ENCODE data around the gene GTSE1. TPM values are rescaled to one million over a fixed set of nuclear protein-coding genes. Genes with fewer than 3 reads are reported as not detected.

Gene GTSE1
- total RNA-seq, 1 experiment from 2014 or later, result 55.1 TPM

DNA sequence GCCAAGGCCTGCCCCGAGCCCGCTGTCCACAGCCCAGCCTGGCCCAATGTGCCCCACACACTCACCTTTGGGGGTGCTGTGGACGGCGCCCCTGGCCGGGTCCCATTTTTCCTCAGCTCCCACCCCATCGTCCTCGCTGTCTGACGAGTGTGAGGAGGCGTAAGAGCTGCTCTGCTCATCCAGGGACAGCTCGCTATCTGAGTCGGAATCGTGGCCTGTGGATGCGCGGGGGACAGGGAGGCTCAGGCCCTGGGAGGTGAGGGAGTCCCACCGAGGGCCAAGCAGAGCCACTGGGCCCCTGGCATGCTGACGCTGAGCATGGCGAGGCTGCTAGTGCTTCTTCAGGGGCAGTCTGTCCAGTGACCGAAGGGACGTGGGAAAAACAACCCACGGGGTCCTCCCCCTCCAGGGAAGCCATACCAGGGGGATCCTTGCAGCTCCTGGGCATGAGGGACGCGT is 68.5 kb downstream of the GTSE1 start:
- BruUV-seq (replicated peaks), result no TSS peak
- TF ChIP-seq, protein P1, sequence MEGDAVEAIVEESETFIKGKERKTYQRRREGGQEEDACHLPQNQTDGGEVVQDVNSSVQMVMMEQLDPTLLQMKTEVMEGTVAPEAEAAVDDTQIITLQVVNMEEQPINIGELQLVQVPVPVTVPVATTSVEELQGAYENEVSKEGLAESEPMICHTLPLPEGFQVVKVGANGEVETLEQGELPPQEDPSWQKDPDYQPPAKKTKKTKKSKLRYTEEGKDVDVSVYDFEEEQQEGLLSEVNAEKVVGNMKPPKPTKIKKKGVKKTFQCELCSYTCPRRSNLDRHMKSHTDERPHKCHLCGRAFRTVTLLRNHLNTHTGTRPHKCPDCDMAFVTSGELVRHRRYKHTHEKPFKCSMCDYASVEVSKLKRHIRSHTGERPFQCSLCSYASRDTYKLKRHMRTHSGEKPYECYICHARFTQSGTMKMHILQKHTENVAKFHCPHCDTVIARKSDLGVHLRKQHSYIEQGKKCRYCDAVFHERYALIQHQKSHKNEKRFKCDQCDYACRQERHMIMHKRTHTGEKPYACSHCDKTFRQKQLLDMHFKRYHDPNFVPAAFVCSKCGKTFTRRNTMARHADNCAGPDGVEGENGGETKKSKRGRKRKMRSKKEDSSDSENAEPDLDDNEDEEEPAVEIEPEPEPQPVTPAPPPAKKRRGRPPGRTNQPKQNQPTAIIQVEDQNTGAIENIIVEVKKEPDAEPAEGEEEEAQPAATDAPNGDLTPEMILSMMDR (IDR thresholded peaks at IDR 0.05; ENCODE audit: insufficient read depth in 1 of 2, low read depth in 1 of 2, low read length in 1 of 2, severe bottlenecking in 1 of 2, unreplicated experiment in 1 of 2), result no peak
- H3K4me1 ChIP-seq, result peaks cover 7% of the 10 kb centered on the region
- Mint-ChIP-seq H3K36me3 (ENCODE audit: insufficient read depth, unreplicated experiment) (peaks cover 58% of the 10 kb centered on the region), H3K27me3 (ENCODE audit: insufficient read depth, unreplicated experiment) (no peaks in the 10 kb centered on the region), H3K9me3 (ENCODE audit: unreplicated experiment) (no peaks in the 10 kb centered on the region), H3K27ac (ENCODE audit: unreplicated experiment) (no peak overlapping the region), H3K4me1 (ENCODE audit: low read depth, unreplicated experiment) (peaks cover 5% of the 10 kb centered on the region), H3K4me3 (ENCODE audit: unreplicated experiment) (no peak overlapping the region)
- ChIA-PET CTCF (no interaction called here), POLR2A (interaction anchor here (0.5 kb wide), 1 partner anchor 97 kb away, joined by 6 read pairs; the partner anchor contains the start of gene TTC38)
- DNase-seq, result no peak
- intact Hi-C loops (cut with micrococcal nuclease; ENCODE audit: unreplicated experiment), result no loop called here
- H3K4me3 ChIP-seq (ENCODE audit: low read depth, low read length), result no peak overlapping the region
- H3K9me3 ChIP-seq, result no peaks in the 10 kb centered on the region
- no peaks in the 10 kb centered on the region for H3K36me3 ChIP-seq (ENCODE audit: control insufficient read depth, insufficient read depth, low read length)
- H3K27me3 ChIP-seq (replicated peaks; ENCODE audit: control insufficient read depth, insufficient read depth, low read length), result no peaks in the 10 kb centered on the region

DNA sequence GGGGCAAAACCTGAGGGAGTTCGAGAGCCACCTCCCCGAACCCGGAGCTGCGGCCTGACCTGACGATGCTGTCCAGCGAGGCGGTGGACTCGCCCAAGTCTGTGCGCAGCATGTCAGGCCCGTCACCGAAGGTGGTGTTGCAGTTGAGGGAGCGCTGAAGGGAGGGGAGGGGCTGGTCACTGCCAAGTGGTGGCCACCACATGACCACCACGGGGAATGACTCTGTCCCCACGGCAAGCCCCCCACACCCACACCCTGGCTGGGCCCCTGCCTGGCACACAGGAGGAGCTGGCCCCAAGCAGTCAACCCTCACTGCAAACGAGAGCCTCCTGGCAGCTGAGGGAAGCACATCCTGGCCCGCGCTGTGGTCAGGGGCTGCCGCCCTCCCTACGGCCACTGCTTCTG is 69.7 kb downstream of the GTSE1 start:
- Mint-ChIP-seq H3K9me3 (ENCODE audit: unreplicated experiment) (no peaks in the 10 kb centered on the region), H3K36me3 (ENCODE audit: insufficient read depth, unreplicated experiment) (peaks cover 59% of the 10 kb centered on the region), H3K4me1 (ENCODE audit: low read depth, unreplicated experiment) (peaks cover 16% of the 10 kb centered on the region), H3K27ac (ENCODE audit: unreplicated experiment) (no peak overlapping the region), H3K27me3 (ENCODE audit: insufficient read depth, unreplicated experiment) (no peaks in the 10 kb centered on the region), H3K4me3 (ENCODE audit: unreplicated experiment) (no peak overlapping the region)
- no peaks in the 10 kb centered on the region for H3K27me3 ChIP-seq (replicated peaks; ENCODE audit: control insufficient read depth, insufficient read depth, low read length)
- no TSS peak for BruUV-seq (replicated peaks)
- intact Hi-C loops (cut with micrococcal nuclease; ENCODE audit: unreplicated experiment), result no loop called here
- DNase-seq, result no peak
- POLR2A ChIA-PET, result no interaction called here
- TF ChIP-seq, protein P1 (IDR thresholded peaks at IDR 0.05; ENCODE audit: insufficient read depth in 1 of 2, low read depth in 1 of 2, low read length in 1 of 2, severe bottlenecking in 1 of 2, unreplicated experiment in 1 of 2), result no peak
- H3K36me3 ChIP-seq (ENCODE audit: control insufficient read depth, insufficient read depth, low read length), result no peaks in the 10 kb centered on the region
- H3K4me3 ChIP-seq (ENCODE audit: low read depth, low read length), result no peak overlapping the region
- peaks cover 19% of the 10 kb centered on the region for H3K4me1 ChIP-seq
- no peaks in the 10 kb centered on the region for H3K9me3 ChIP-seq
- CTCF ChIA-PET, result no interaction called here

DNA sequence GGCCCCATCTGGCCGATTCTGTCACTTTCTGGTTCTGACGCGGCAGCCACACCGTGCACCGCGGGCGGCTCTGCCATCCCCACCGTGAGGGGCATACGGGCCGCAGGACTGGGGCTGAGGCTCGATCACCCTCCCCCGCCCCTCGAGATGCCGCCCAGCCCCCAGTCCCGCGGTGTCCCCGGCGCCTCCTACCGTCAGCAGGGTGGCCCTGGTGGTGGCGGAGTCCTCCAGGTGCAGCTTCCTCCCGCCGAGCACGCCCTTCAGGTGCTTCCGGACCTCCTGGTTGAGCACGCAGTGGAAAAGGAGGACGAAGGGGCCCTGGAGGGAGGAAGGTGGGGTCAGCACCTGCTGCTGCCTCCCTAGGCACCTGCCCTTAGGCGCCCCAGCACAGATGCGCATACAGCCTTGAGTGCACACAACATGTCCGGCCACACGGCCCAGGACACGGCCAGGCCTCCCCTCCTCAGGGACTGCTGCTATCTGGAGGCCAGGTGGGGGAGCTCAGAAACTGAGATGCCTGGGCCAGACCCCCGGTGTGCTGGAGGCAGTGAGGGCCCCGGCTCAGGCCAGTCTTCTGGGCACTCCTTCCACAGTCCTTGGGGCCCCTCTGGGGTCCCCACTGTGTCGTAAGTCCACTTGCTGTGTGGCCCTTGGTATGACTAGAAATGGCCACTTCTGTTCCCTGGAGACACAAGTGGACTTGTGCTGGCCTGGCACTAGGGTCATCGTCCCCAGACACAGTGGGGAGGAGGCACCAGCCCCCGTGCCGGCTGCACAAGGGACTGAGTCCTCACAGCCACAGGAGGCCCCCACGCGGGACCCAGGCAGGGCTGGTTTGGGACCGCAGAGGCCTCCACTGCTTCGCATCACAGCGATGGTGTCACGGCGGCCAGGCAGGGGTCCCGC is 70.4 kb downstream of the GTSE1 start:
- peaks cover 60% of the 10 kb centered on the region for H3K36me3 Mint-ChIP-seq (ENCODE audit: insufficient read depth, unreplicated experiment)
- Histone ChIP-seq H3K9me3 (no peaks in the 10 kb centered on the region), H3K4me1 (peaks cover 23% of the 10 kb centered on the region), H3K36me3 (ENCODE audit: control insufficient read depth, insufficient read depth, low read length) (no peaks in the 10 kb centered on the region), H3K27me3 (replicated peaks; ENCODE audit: control insufficient read depth, insufficient read depth, low read length) (no peaks in the 10 kb centered on the region), H3K4me3 (ENCODE audit: low read depth, low read length) (no peak overlapping the region)
- H3K4me1 Mint-ChIP-seq (ENCODE audit: low read depth, unreplicated experiment), result peaks cover 23% of the 10 kb centered on the region
- POLR2A ChIA-PET, result no interaction called here
- no TSS peak for BruUV-seq (replicated peaks)
- H3K4me3 Mint-ChIP-seq (ENCODE audit: unreplicated experiment), result no peak overlapping the region
- intact Hi-C loops (cut with micrococcal nuclease; ENCODE audit: unreplicated experiment), result no loop called here
- no peaks in the 10 kb centered on the region for H3K9me3 Mint-ChIP-seq (ENCODE audit: unreplicated experiment)
- DNase-seq, result no peak
- TF ChIP-seq, protein P1 (IDR thresholded peaks at IDR 0.05; ENCODE audit: insufficient read depth in 1 of 2, low read depth in 1 of 2, low read length in 1 of 2, severe bottlenecking in 1 of 2, unreplicated experiment in 1 of 2), result no peak
- H3K27me3 Mint-ChIP-seq (ENCODE audit: insufficient read depth, unreplicated experiment), result no peaks in the 10 kb centered on the region
- CTCF ChIA-PET, result interaction anchor here (0.7 to 1.6 kb wide), 10 partner anchors 11 to 175 kb away, joined by 3 to 17 read pairs (median 6); partner anchors contain the start of gene CELSR1
- H3K27ac Mint-ChIP-seq (ENCODE audit: unreplicated experiment), result no peak overlapping the region
